NCI-H748 (cell line): ENCODE data around the gene CDC42BPA.
"Not testable (repeated sequence)": the region's sequence is repeated elsewhere in the genome, so short reads cannot be mapped to it uniquely, and the experiment has no call there.

Source experiments
- DNase-seq: peaks from one replicate; lab custom pipeline; 2025; ENCODE audit not compliant: unreplicated experiment; lab: John Stamatoyannopoulos, UW

The CDC42BPA gene, protein sequence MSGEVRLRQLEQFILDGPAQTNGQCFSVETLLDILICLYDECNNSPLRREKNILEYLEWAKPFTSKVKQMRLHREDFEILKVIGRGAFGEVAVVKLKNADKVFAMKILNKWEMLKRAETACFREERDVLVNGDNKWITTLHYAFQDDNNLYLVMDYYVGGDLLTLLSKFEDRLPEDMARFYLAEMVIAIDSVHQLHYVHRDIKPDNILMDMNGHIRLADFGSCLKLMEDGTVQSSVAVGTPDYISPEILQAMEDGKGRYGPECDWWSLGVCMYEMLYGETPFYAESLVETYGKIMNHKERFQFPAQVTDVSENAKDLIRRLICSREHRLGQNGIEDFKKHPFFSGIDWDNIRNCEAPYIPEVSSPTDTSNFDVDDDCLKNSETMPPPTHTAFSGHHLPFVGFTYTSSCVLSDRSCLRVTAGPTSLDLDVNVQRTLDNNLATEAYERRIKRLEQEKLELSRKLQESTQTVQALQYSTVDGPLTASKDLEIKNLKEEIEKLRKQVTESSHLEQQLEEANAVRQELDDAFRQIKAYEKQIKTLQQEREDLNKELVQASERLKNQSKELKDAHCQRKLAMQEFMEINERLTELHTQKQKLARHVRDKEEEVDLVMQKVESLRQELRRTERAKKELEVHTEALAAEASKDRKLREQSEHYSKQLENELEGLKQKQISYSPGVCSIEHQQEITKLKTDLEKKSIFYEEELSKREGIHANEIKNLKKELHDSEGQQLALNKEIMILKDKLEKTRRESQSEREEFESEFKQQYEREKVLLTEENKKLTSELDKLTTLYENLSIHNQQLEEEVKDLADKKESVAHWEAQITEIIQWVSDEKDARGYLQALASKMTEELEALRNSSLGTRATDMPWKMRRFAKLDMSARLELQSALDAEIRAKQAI (N-terminal part only)

DNA sequence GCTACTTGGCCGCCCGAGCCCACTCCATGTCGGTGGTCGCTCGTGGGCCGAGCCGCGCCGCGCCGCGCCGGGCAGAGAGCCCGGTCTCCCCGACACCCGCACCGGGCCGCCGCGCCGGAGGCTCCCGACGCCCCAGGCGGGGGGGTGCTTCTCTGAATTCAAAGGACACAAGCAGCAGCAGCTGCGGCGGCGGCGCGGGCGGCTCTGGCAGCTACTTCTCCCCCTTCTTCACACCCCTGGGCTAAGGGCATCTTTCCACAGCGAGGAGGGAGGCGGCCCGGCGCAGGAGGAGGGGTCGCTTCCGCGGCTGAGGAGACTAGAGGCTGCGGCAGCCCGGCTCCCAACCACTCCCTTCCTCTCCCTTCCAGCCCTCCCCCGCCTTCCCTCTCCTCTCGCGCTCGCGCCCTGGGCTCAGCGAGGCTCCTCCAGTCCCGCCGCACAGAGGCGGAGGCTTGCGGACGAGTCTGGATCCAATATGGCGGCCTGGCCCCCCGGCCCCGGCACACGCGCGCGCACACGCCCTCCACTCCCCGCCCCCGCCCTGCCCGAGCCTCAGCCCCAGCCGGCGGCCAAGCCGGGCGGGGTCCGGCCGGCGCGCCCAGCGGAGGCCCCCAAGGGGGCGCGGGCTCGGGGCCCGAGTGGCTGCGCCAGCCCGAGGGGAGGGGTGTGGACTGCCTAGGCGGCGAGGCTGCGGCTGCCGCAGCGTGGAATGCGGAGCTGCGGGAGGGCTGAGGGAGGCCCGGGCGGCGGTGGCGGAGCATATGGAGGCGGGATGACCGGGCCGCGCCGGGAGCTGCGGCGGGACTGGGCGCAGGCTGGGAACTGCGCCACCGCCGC, at the start of gene CDC42BPA:
Gene CDC42BPA (minus strand): TSS at position 477 of the 837 bp plus-strand sequence. CDS start 1,310 bp downstream, outside the sequence.
- DNase-seq, result peak; percentile 88

DNA sequence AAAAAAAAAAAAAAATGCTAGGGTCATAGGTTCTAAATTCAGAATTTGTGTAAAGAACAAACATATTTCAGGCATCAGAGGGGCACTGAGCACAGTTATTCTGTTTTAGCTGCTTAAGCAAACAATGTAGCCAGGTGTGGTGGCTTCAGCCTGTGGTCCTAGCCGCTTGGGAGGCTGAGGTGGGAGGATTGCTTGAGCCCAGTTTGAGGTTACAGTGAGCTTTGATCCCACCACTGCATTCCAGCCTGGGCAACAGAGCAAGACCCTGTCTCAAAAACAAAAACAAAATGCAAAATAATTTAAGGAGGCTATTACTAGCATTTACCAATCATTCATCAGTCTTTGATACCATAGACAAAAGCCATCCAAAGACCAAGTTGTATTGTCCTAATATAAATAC, 49.7 kb upstream of the CDC42BPA start:
- no peak for DNase-seq

DNA sequence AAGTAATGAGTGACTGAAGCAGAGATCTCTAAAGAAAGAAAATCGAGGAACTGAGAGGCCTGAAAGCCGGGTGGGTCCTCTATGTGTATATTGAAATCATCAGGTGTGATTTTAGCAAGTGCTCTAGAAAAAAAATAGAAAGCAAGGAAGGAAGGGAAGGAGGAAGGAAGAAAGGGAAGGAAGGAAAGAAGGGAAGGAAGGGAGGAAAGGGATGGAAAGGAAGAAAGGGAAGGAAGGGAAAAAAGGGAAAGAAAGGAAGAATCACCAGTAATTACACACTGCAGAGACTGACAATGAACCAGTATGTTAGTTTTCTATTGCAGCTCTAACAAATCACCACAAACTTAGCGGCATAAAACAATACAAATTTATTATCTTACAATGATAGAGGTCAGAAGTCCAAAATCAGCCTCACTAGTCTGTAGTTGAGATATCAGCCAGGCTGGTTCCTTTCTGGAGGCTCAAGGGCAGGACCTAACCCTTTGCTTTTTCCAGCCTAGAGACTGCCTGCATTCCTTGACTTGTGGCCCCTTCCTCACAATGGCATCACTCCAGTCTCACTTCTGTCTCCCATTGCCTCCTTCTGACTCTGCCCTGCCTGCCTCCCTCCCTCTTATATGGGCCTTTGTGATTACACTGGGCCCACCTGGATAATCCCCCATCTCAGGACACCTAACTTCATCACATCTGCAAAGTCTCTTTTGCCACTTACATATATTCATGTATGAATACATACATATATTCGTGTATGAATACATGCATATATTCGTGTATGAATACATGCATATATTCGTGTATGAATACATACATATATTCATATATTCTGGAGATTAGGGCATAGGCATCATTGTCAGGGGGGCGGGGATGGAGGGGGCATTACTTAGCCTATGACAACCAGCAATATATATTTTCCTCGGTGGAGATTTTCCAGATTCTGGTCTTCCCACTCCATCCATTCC, 47.5 kb upstream of the CDC42BPA start:
- DNase-seq, result no peak

DNA sequence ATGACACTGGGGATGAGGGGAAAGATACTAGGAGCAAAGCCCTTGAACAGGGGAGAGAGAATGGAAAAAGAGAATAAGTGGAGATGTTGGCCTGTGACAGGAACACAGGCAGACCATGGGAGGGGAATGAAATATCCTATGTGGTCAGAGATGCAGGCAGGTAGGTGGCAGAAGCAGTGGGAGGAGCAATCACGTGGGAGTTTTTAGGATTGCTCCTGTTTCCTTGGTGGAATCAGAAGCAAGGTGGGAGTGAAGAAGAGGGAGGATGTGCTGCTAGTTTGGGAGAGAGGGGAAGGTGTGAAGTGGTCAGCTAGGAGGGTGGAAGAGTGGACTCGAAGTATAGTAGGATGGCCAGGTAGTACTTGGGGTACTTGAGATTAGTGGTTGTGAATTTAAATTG, 46.4 kb upstream of the CDC42BPA start:
- DNase-seq, result no peak

DNA sequence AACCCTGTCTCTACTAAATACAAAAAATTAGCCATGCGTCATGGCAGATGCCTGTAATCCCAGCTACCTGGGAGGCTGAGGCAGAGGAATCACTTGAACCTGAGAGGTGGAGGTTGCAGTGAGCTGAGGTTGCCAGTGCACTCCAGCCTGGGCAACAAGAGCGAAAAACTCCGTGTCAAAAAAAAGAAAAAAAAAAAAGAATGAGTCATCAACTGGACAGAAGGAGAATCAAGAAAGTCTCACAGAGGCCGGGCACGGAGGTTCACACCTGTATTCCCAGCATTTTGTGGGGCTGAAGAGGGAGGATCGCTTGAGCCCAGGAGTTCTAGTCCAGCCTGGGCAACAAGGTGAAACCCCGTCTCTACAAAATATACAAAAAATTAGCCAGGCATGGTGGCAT, 45.5 kb upstream of the CDC42BPA start:
- DNase-seq, result no peak

DNA sequence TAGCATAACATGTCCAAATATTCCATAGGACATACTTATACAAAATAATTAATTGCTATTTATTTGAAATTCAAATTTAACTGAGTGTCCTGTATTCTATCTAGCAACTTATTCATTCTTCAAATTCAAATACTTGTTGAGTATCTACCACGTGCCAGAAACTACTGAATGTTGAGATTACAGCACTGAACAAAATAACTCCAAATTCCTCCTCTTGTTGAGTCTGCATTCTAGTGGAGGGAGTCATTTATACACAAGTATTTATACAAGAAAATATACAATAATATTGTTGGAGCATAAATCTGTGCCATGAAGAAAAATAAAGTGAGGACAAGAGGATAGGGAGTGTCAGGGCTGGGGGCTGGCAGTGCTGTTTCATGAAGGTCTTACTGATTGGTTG, 43.7 kb upstream of the CDC42BPA start:
- DNase-seq, result no peak

DNA sequence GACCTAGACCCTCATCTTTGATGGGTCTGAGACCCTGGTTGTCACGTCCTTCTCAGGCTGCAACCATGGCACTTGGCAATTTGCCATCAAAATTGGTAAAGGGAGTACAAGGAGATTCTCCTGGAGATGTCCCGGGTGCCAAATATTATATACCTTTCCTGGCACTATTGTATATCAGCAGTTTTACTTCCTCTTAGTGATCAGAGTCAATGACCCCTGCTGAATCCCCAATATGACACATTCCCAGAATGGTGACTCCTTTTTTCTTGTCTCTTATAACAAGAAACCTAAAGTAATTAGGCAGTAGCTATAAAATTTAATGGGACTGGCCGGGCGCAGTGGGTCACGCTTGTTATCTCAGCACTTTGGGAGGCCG, 39.6 kb upstream of the CDC42BPA start:
- no peak for DNase-seq

DNA sequence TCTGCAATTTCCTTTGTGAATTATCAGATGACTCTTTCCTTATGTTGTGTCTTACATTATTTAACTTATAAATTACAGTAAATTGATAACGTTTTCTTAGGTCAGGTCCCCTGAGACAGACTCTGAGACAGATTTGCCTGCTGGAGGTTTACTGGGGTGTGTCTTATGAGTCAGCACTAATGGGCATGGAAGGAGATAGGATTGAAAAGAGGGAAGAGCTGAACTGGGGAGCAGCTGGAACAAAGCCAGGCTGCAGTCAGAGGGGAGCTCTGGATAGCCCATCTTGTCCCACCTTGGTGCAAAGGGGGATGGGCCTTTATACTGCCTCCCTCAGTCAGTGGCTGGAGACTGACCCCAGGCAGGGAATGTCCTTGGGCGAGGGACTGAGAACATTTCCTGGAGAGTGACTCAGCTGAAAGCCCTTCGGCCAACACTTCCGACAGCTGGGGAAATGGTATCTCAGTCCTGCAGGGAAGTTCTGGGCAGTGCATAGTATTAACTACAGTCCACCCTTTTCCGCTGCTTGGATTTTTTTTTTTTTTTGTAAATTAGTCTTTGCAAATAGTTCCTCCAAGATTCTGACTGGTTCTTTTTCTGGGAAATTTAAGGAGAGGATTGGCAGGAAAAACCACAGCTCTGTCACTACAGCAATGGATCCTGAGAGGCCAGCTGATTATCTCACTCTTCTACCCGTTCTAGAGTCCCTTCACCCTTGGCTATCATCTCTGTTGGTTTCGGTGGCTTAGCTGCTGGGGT, 39.1 kb upstream of the CDC42BPA start:
- DNase-seq, result no peak

DNA sequence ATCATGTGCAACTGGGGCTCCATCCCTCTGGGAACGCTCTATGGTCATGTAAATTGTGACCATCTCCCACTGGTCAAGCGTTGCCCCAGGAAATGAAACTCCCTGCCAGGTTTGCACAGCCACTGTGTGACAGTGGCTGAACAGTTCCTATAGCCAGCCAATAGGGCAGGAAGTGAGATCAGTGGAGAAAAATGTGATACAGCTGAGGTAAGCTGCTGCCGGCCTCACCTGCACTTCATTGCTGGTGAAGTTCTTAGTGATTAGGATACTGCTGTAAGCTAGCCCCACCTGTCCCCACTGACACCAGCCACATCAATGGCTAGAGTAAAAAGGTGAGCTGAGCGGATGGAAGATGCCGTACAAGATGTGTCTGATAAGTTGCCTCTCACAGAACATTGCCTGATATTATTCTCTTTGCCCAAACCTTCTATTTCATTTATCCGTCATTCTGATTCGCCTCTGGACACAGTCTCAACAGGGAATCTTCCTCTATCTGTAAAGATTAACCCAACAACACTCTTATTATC, 38.4 kb upstream of the CDC42BPA start:
- peak; percentile 4 for DNase-seq

DNA sequence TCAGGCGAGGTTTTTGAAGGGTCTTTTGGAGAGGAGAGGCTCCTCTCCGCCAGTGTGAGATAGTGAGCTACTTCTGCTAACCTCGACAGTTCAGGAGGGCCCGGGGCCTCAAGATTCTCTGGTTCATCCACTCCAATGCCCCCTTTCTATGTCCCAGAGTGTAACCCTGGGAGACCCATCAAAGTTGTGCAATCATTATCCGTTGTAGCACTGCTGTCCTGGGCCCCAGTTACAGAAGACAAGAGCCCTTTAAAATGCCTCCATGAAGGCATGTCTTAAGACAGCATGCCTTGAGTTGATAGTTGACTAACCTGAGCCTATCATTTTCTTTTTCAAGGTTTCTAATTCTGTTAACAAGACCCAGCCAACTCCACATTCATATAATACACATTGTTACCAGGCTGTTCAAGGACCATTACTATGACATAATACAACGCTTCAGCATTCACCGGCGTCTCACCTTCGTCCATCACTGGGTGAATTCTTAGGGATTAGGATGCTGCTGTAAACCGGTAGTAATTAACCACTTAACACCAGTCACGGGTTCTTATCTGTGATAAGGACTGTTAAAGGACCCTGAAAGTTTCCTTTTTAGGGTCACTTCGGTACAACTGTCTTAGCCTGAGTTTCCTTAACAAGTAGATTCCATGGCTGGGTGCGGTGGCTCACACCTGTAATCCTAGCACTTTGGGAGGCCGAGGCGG, 37.4 kb upstream of the CDC42BPA start:
- no peak for DNase-seq

DNA sequence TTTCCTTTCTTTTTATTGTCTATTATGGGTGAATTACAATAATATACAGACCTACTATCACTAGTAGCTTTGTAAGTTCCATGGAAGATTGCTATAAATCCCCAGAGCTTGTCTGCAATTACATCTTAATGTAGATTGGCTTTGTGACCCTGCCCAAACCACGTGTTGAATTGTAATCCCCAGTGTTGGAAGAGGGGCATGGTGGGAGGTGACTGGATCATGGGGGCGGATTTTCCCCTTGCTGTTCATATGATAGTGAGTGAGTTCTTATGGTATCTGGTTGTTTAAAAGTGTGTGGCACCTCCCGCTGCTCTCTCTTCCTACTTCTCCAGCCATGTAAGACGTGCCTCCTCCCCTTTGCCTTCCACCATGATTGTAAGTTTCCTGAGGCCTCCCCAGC, 34.9 kb upstream of the CDC42BPA start:
- DNase-seq, result no peak

DNA sequence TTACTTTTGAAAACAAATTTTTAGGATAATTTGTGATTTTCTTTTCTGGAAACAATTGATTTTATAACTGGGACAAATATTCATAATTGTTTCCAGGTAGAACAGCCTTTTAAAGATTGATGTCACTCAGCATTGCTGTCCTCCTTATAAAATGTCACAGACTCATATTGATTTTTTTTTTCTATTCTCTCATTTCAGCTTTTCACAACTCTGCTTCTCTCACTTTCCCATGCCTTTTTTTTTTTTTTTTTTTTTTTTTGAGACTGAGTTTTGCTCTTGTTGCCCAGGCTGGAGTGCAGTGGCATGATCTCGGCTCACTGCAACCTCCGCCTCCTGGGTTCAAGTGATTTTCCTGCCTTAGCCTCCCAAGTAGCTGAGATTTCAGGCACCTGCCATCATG, 33.9 kb upstream of the CDC42BPA start:
- not testable (repeated sequence) for DNase-seq

DNA sequence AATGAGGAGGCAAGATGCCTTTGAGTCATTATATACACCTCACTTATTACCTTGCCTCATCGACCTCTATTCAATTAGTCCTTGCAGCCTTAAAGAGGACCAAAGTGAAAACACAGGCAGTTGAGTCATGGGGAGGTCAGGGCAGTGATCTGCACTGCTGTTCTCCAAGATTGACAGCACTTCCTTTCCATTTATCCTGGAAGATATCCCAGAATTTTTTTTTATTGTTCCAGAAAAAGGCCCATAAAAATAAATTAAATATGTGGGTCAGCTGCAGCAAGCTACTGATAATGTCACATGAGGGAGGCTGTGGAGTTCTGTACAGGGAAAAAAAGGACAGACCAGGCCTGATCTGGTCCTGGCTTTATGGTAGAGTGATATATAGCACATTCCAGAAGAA, 33.2 kb upstream of the CDC42BPA start:
- DNase-seq, result no peak

DNA sequence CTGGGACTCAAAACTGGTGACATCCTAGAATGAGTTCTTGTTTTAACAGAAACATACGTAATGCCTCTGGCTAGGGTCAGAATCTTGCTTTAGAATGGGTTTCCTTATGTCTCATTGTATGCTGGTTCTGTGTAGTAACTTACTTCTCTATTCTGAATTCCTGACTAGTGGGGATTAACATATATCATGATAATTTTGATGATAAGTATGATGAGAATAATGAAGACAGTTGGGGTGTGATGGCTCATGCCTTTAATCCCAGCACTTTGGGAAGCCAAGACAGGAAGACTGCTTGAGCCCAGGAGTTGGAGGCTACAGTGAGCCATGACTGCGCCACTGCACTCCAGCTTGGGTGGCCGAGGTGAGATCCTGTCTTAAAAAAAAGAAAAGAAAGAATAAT, 31.7 kb upstream of the CDC42BPA start:
- DNase-seq, result no peak

DNA sequence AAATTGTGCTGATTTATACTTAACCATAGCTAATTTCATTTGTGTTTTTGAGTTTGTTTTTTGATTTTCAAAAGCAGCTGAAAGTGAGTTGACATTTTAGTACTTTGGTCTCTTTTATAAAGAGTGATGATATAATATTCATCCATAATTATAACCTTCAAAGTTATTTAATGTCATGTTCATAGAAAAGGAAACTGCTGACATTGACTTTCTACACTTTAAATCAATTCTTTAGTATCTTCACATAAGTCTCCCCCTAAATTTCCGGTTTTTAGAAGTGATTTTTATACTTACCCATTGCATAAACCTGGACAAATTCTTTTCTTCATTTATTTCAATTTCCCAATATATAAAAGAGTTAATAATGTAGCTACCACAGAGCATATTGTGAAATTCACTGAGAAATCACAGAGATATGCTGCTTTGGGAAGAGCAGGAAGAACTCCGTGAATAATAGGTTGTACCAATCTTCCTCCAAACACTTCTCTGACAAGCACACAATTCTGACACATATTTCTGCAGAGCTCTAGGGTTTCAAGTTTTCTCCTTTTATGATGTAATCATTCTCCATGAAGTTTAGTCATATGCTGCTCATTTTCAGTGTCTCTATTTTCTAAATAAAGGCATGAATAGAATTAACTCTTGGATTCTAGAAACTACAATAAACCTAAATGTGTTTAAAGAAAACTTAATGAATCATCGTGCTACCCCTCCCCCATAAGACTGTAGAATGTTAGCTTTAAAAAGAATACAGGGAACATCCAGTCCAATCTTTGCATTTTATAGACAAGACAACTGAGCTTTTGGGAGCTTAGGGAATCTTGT, 25.6 kb upstream of the CDC42BPA start:
- DNase-seq, result no peak

DNA sequence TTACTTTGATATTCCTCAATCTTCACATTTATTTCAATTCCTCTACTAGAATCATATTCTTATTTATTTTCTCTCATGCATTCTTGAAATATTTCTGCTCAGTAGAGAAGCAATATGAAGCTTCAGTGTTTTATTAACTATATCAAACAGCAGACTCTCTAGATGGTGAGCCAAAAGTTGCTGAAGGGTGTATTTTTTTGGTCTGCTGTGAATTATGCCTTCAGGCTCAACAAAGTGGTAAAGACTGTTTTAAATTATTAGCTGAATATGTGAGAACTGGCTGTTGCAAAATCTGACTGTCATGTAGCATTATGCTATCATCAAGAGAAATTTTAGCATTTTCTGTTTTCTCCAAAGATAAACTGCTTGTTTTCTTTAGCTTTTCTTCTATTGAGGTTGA, 24.9 kb upstream of the CDC42BPA start:
- no peak for DNase-seq

DNA sequence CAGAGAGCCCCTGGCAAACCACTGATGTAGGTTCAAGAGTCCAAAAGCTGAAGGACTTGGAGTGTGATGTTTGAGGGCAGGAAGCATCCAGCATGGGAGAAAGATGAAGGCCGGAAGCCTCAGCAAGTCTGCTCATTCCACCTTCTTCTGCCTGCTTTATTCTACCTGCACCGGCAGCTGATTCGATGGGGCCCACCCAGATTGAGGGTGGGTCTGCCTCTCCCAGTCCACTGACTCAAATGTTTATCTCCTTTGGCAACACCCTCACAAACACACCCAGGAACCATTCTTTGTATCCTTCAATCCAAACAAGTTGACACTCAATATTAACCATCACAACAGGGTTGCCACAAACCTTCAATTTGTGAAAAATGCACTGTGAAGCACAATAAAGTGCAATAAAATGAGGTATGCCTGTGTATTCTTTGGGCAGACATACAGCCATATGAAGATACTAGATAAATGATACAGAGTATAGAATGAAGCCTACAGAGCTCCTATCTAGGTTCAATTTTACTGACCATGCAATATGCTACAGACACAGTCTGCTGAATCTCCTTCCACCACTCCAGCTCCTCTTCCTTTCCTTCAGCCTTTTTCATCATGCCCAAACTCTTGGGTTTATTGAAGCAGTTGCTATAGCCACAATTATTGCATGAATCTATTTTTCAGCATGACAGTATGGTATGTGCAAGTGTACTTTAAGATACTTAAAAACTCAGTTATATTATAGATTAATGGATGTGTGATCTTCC, 24.0 kb upstream of the CDC42BPA start:
- no peak for DNase-seq
